Caco-2 (cell line): ENCODE data around the gene IL5. TPM values are rescaled to one million over a fixed set of nuclear protein-coding genes. Genes with fewer than 3 reads are reported as not detected.
"Not testable (repeated sequence)": the region's sequence is repeated elsewhere in the genome, so short reads cannot be mapped to it uniquely, and the experiment has no call there.

Experiments
- BruUV-seq: library from RNA; stranded (reverse); fragments of 400-500 nt; replicated peaks from 2 replicates; lab custom pipeline; 2021; lab: Mats Ljungman, UMichigan
- CTCF ChIA-PET: fragments of 300-600 bp; sonication (Branson Sonifier 250); formaldehyde crosslinking; loops from one replicate; lab custom pipeline; 2022; ENCODE audit warnings: antibody characterized with exemption; lab: Charles Lee
- POLR2A ChIA-PET: fragments of 300-600 bp; sonication (Branson Sonifier 250); formaldehyde crosslinking; loops from one replicate; lab custom pipeline; 2022; ENCODE audit warnings: antibody characterized with exemption; lab: Charles Lee
- DNase-seq, 2 experiments: peaks; one replicate each; pipeline versions ENCODE4 v3.0.0 to v3.0.0-alpha.2; 2020 to 2022
- H3K27me3 ChIP-seq: replicated peaks from 2 replicates; pipeline ENCODE4 v1.6.0; 2011; ENCODE audit warnings: low read length; ENCODE audit not compliant: control insufficient read depth, insufficient read depth
- H3K36me3 ChIP-seq: 2 replicates; pipeline ENCODE4 v1.5.1; 2011; ENCODE audit warnings: low read length; ENCODE audit not compliant: control insufficient read depth, insufficient read depth
- H3K4me1 ChIP-seq: fragments of 250-450 bp; sonication (Bioruptor Pico); 2 replicates; pipeline ENCODE4 v1.5.1; 2020; ENCODE audit warnings: mild to moderate bottlenecking
- H3K4me3 ChIP-seq: 2 replicates; pipeline ENCODE4 v1.5.1; 2011; ENCODE audit warnings: low read depth, mild to moderate bottlenecking, control low read depth, low read length
- H3K9me3 ChIP-seq: fragments of 250-450 bp; sonication (Bioruptor Pico); 2 replicates; pipeline ENCODE4 v1.5.1; 2020; ENCODE audit warnings: mild to moderate bottlenecking, moderate library complexity
- H3K27ac Mint-ChIP-seq: one replicate; pipeline ENCODE4 v1.8.0; 2022; ENCODE audit warnings: mixed read lengths; ENCODE audit not compliant: unreplicated experiment
- H3K27me3 Mint-ChIP-seq: one replicate; pipeline ENCODE4 v1.8.0; 2022; ENCODE audit warnings: mixed read lengths; ENCODE audit not compliant: insufficient read depth, unreplicated experiment
- H3K36me3 Mint-ChIP-seq: one replicate; pipeline ENCODE4 v1.8.0; 2022; ENCODE audit warnings: mild to moderate bottlenecking, mixed read lengths; ENCODE audit not compliant: insufficient read depth, unreplicated experiment
- H3K4me1 Mint-ChIP-seq: one replicate; pipeline ENCODE4 v1.8.0; 2022; ENCODE audit warnings: low read depth, mixed read lengths; ENCODE audit not compliant: unreplicated experiment
- H3K4me3 Mint-ChIP-seq: one replicate; pipeline ENCODE4 v1.8.0; 2022; ENCODE audit warnings: mild to moderate bottlenecking, moderate library complexity, mixed read lengths; ENCODE audit not compliant: unreplicated experiment
- H3K9me3 Mint-ChIP-seq: one replicate; pipeline ENCODE4 v1.8.0; 2022; ENCODE audit warnings: mixed read lengths; ENCODE audit not compliant: unreplicated experiment
- CTCF ChIP-seq, 2 experiments: fragments of 200-600 bp in 1 of 2; IDR thresholded peaks; 1 replicate in 1 of 2; 2 replicates in 1 of 2; pipeline versions ENCODE4 v1.5.1 to v1.8.0; 2011 to 2022; ENCODE audit warnings: antibody characterized with exemption in 1 of 2, control low read depth in 1 of 2, inconsistent platforms in 1 of 2, low read depth in 1 of 2, low read length in 1 of 2, mild to moderate bottlenecking in 1 of 2, moderate library complexity in 1 of 2; ENCODE audit not compliant: insufficient read depth in 1 of 2, severe bottlenecking in 1 of 2, unreplicated experiment in 1 of 2
- intact Hi-C: fragments of 100-400 bp; cut with micrococcal nuclease; formaldehyde crosslinking; loops from one replicate; pipeline ENCODE4 v1.10.0; 2022; ENCODE audit not compliant: unreplicated experiment
- total RNA-seq: library from RNA; stranded (reverse); gene quantifications from 2 replicates; pipeline ENCODE4 v1.2.3, GENCODE V29; 2022

IL5 gene
- total RNA-seq, 1 experiment from 2014 or later: not detected

GRCh38 chr5:132556153-132556762 is 12.9 kb upstream of the IL5 start:
- no peaks in the 10 kb centered on the region for H3K36me3 ChIP-seq
- H3K36me3 Mint-ChIP-seq: peaks cover 13% of the 10 kb centered on the region
- DNase-seq: no peak
- H3K9me3 Mint-ChIP-seq: no peaks in the 10 kb centered on the region
- H3K4me3 Mint-ChIP-seq: peak overlapping the region; percentile 99
- no peaks in the 10 kb centered on the region for H3K27me3 Mint-ChIP-seq
- no peaks in the 10 kb centered on the region for H3K27me3 ChIP-seq
- no peaks in the 10 kb centered on the region for H3K9me3 ChIP-seq
- H3K4me3 ChIP-seq: peak overlapping the region; percentile 89
- ChIA-PET CTCF (interaction anchor here (1.1 to 1.7 kb wide), 2 partner anchors 30 to 264 kb away, joined by 5 to 14 read pairs; no protein-coding TSS in a partner anchor), POLR2A (interaction anchor here (0.7 to 1.2 kb wide), 5 partner anchors 30 to 282 kb away, joined by 3 to 12 read pairs (median 3); no protein-coding TSS in a partner anchor)
- intact Hi-C loops: loop anchor here (1.0 to 2.0 kb wide), 2 partner anchors 30 to 59 kb away; no protein-coding TSS in a partner anchor
- TSS peak; percentile 97 for BruUV-seq
- peaks cover 11% of the 10 kb centered on the region; the same call in 1 of the 2 replicates for H3K4me1 ChIP-seq
- peak overlapping the region; percentile 100 for H3K27ac Mint-ChIP-seq
- peaks cover 13% of the 10 kb centered on the region for H3K4me1 Mint-ChIP-seq
- TF ChIP-seq CTCF (IDR thresholded peaks at IDR 0.05; ENCODE audit: insufficient read depth in 1 of 2, low read depth in 1 of 2, low read length in 1 of 2, severe bottlenecking in 1 of 2, unreplicated experiment in 1 of 2): no peak

- no peaks in the 10 kb centered on the region for H3K36me3 Mint-ChIP-seq
- peaks cover 5% of the 10 kb centered on the region for H3K27me3 Mint-ChIP-seq
- ChIA-PET POLR2A (no interaction called here), CTCF (interaction anchor here (1.3 kb wide), 1 partner anchor 22 kb away, joined by 4 read pairs; no protein-coding TSS in a partner anchor)
- H3K4me1 ChIP-seq: no peaks in the 10 kb centered on the region
- TF ChIP-seq CTCF (IDR thresholded peaks at IDR 0.05; ENCODE audit: insufficient read depth in 1 of 2, low read depth in 1 of 2, low read length in 1 of 2, severe bottlenecking in 1 of 2, unreplicated experiment in 1 of 2): no peak
- H3K4me3 ChIP-seq: no peak overlapping the region
- no peaks in the 10 kb centered on the region for H3K36me3 ChIP-seq
- no peaks in the 10 kb centered on the region for H3K9me3 Mint-ChIP-seq
- intact Hi-C loops: no loop called here
- no peak for DNase-seq
- H3K27ac Mint-ChIP-seq: no peak overlapping the region
- BruUV-seq: no TSS peak
- H3K27me3 ChIP-seq: no peaks in the 10 kb centered on the region
- no peak overlapping the region for H3K4me3 Mint-ChIP-seq
- H3K9me3 ChIP-seq: no peaks in the 10 kb centered on the region
- H3K4me1 Mint-ChIP-seq: no peaks in the 10 kb centered on the region
Measured at GRCh38 chr5:132549576-132549975, 6.3 kb upstream of the IL5 start.

- CTCF ChIA-PET: interaction anchor here (1.3 kb wide), 1 partner anchor 22 kb away, joined by 4 read pairs; no protein-coding TSS in a partner anchor
- intact Hi-C loops, POLR2A ChIA-PET: not testable (repeated sequence)
Measured at GRCh38 chr5:132548834-132549233, 5.5 kb upstream of the IL5 start.

More at GRCh38 chr5:132548834-132549233, 5.5 kb upstream of the IL5 start:
- not testable (repeated sequence) for DNase-seq, BruUV-seq, H3K4me3 ChIP-seq, H3K27ac Mint-ChIP-seq, H3K4me3 Mint-ChIP-seq, H3K27me3 ChIP-seq, H3K4me1 Mint-ChIP-seq, H3K4me1 ChIP-seq, H3K36me3 Mint-ChIP-seq, H3K9me3 Mint-ChIP-seq, H3K27me3 Mint-ChIP-seq, H3K36me3 ChIP-seq, H3K9me3 ChIP-seq
